Measurements from ENCODE around the gene GPR151.
A peak's percentile ranks its signal among the peaks of the same experiment; 100 is the strongest.
"Not testable (repeated sequence)": the region's sequence is repeated elsewhere in the genome, so short reads cannot be mapped to it uniquely, and the experiment has no call there.

Gene GPR151

GRCh38 chr5:146516151-146516475, at the start of gene GPR151:
TSS of gene GPR151 (minus strand) at chr5:146516190. CDS start at chr5:146516113, 77 bp downstream.
- no peak for DNase-seq

- no peak for DNase-seq
Observed at GRCh38 chr5:146564007-146564762, 48.2 kb upstream of the GPR151 start.

- DNase-seq: no peak
Observed at GRCh38 chr5:146562461-146562860, 46.5 kb upstream of the GPR151 start.

GRCh38 chr5:146561711-146562110, 45.7 kb upstream of the GPR151 start:
- DNase-seq: no peak

- no peak for DNase-seq
Observed at GRCh38 chr5:146560205-146560812, 44.3 kb upstream of the GPR151 start.

- not testable (repeated sequence) for DNase-seq
Observed at GRCh38 chr5:146556884-146557283, 40.9 kb upstream of the GPR151 start.

GRCh38 chr5:146553446-146553845, 37.5 kb upstream of the GPR151 start:
- DNase-seq: no peak

GRCh38 chr5:146549615-146550014, 33.6 kb upstream of the GPR151 start:
- DNase-seq: no peak

GRCh38 chr5:146548781-146549449, 32.9 kb upstream of the GPR151 start:
- DNase-seq: no peak

- no peak for DNase-seq
Observed at GRCh38 chr5:146544232-146544631, 28.2 kb upstream of the GPR151 start.

- peak; percentile 9 to 20 for DNase-seq
Observed at GRCh38 chr5:146541958-146542849, 26.2 kb upstream of the GPR151 start.

GRCh38 chr5:146540414-146540813, 24.4 kb upstream of the GPR151 start:
- no peak for DNase-seq

- no peak for DNase-seq
Observed at GRCh38 chr5:146539973-146540372, 24.0 kb upstream of the GPR151 start.

GRCh38 chr5:146538432-146538831, 22.4 kb upstream of the GPR151 start:
- DNase-seq: no peak

- no peak for DNase-seq
Observed at GRCh38 chr5:146533882-146534281, 17.9 kb upstream of the GPR151 start.

GRCh38 chr5:146533260-146533857, 17.4 kb upstream of the GPR151 start:
- DNase-seq: peak; percentile 8 to 62

- DNase-seq: no peak
Observed at GRCh38 chr5:146529984-146530383, 14.0 kb upstream of the GPR151 start.

- DNase-seq: no peak
Observed at GRCh38 chr5:146528236-146528635, 12.2 kb upstream of the GPR151 start.

- no peak for DNase-seq
Observed at GRCh38 chr5:146527785-146528184, 11.8 kb upstream of the GPR151 start.

- no peak for DNase-seq
Observed at GRCh38 chr5:146523698-146524097, 7.7 kb upstream of the GPR151 start.

- DNase-seq: no peak
Observed at GRCh38 chr5:146521403-146522106, 5.6 kb upstream of the GPR151 start.

- no peak for DNase-seq
Observed at GRCh38 chr5:146520731-146521130, 4.7 kb upstream of the GPR151 start.

All from NCI-H187 (cell line).